Type B pancreatic cell (in vitro differentiated cells): Measurements from ENCODE around the gene CUL4A. TPM values are rescaled to one million over a fixed set of nuclear protein-coding genes. Genes with fewer than 3 reads are reported as not detected.
"Not testable (repeated sequence)": the region's sequence is repeated elsewhere in the genome, so short reads cannot be mapped to it uniquely, and the experiment has no call there.

Experiments
- DNase-seq: peaks from one replicate; pipeline ENCODE4 v3.0.0; 2021; ENCODE audit warnings: mixed read lengths; ENCODE audit not compliant: unreplicated experiment; ENCODE audit errors: extremely low spot score
- H3K27ac Mint-ChIP-seq: 2 replicates; pipeline ENCODE4 v1.8.0; 2021; ENCODE audit warnings: mild to moderate bottlenecking, mixed read lengths
- H3K27me3 Mint-ChIP-seq: 2 replicates; pipeline ENCODE4 v1.8.0; 2021; ENCODE audit warnings: mixed read lengths
- H3K36me3 Mint-ChIP-seq: 2 replicates; pipeline ENCODE4 v1.8.0; 2021; ENCODE audit warnings: mixed read lengths
- H3K4me1 Mint-ChIP-seq: one replicate; pipeline ENCODE4 v1.8.0; 2021; ENCODE audit warnings: mixed read lengths; ENCODE audit not compliant: unreplicated experiment
- H3K4me3 Mint-ChIP-seq: 2 replicates; pipeline ENCODE4 v1.8.0; 2021; ENCODE audit warnings: mild to moderate bottlenecking, mixed read lengths
- H3K9me3 Mint-ChIP-seq: 2 replicates; pipeline ENCODE4 v1.8.0; 2021; ENCODE audit warnings: mixed read lengths
- microRNA-seq: library from miRNA; unstranded; fragments of <30 nt; microRNA quantifications from one replicate; pipeline ENCODE4, GENCODE V29; 2020
- total RNA-seq: library from RNA; stranded (reverse); gene quantifications from 2 replicates; pipeline ENCODE4 v1.2.1, GENCODE V29; 2021; ENCODE audit warnings: low replicate concordance
- TF ChIP-seq, protein P1 (sequence below): fragments of 200-600 bp; sonication (generic); conservative IDR thresholded peaks from 2 replicates; pipeline ENCODE4 v1.5.0; 2021; ENCODE audit warnings: antibody characterized with exemption, mild to moderate bottlenecking

CUL4A gene
- total RNA-seq, 1 donor from 2014 or later: 64.6 TPM

- DNase-seq: no peak
- Mint-ChIP-seq H3K4me3 (no peak overlapping the region), H3K9me3 (no peaks in the 10 kb centered on the region), H3K4me1 (peaks cover 8% of the 10 kb centered on the region), H3K36me3 (peaks cover 12% of the 10 kb centered on the region), H3K27me3 (no peaks in the 10 kb centered on the region), H3K27ac (no peak overlapping the region)
- TF ChIP-seq, protein P1, sequence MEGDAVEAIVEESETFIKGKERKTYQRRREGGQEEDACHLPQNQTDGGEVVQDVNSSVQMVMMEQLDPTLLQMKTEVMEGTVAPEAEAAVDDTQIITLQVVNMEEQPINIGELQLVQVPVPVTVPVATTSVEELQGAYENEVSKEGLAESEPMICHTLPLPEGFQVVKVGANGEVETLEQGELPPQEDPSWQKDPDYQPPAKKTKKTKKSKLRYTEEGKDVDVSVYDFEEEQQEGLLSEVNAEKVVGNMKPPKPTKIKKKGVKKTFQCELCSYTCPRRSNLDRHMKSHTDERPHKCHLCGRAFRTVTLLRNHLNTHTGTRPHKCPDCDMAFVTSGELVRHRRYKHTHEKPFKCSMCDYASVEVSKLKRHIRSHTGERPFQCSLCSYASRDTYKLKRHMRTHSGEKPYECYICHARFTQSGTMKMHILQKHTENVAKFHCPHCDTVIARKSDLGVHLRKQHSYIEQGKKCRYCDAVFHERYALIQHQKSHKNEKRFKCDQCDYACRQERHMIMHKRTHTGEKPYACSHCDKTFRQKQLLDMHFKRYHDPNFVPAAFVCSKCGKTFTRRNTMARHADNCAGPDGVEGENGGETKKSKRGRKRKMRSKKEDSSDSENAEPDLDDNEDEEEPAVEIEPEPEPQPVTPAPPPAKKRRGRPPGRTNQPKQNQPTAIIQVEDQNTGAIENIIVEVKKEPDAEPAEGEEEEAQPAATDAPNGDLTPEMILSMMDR: no peak
These were observed 98.1 kb downstream of the CUL4A start for GRCh38 chr13:113307491-113307890.

GRCh38 chr13:113309473-113309872 lies 100.1 kb downstream of the CUL4A start:
- Mint-ChIP-seq H3K36me3 (peaks cover 12% of the 10 kb centered on the region), H3K27me3 (no peaks in the 10 kb centered on the region), H3K9me3 (no peaks in the 10 kb centered on the region), H3K27ac (peak overlapping the region; percentile 10), H3K4me1 (peaks cover 8% of the 10 kb centered on the region), H3K4me3 (no peak overlapping the region)
- TF ChIP-seq, protein P1: no peak
- no peak for DNase-seq

DNA sequence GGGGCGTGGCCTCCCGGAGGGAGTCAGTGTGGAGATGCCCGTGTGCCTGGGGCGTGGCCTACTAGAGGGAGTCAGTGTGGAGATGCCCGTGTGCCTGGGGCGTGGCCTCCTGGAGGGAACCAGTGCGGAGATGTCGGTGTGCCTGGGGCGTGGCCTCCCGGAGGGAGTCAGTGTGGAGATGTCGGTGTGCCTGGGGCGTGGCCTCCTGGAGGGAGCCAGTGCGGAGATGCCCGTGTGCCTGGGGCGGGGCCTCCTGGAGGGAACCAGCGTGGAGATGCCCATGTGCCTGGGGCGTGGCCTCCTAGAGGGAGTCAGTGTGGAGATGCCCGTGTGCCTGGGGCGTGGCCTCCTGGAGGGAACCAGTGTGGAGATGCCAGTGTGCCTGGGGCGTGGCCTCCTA lies 104.7 kb downstream of the CUL4A start:
- not testable (repeated sequence) for H3K9me3 Mint-ChIP-seq, H3K36me3 Mint-ChIP-seq, H3K4me1 Mint-ChIP-seq, H3K27me3 Mint-ChIP-seq, DNase-seq, H3K27ac Mint-ChIP-seq, H3K4me3 Mint-ChIP-seq

DNA sequence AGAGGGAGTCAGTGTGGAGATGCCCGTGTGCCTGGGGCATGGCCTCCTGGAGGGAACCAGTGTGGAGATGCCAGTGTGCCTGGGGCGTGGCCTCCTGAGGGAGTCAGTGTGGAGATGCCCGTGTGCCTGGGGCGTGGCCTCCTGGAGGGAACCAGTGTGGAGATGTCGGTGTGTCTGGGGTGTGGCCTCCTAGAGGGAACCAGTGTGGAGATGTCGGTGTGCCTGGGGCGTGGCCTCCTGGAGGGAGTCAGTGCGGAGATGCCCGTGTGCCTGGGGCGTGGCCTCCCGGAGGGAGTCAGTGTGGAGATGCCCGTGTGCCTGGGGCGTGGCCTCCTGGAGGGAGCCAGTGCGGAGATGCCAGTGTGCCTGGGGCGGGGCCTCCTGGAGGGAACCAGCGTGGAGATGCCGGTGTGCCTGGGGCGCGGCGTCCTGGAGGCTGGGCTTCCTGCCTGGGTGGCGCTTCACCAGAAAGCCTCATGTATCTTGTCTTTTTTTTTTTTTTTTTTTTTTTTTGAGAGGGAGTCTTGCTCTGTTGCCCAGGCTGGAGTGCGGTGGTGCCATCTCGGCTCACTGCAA lies 105.6 kb downstream of the CUL4A start:
- not testable (repeated sequence) for H3K4me3 Mint-ChIP-seq, H3K4me1 Mint-ChIP-seq, DNase-seq, H3K27ac Mint-ChIP-seq, H3K27me3 Mint-ChIP-seq, H3K36me3 Mint-ChIP-seq, H3K9me3 Mint-ChIP-seq

GRCh38 chr13:113315992-113316391 lies 106.6 kb downstream of the CUL4A start:
- TF ChIP-seq, protein P1: no peak
- Mint-ChIP-seq H3K4me3 (no peak overlapping the region), H3K36me3 (peaks cover 5% of the 10 kb centered on the region), H3K4me1 (no peaks in the 10 kb centered on the region), H3K27me3 (no peaks in the 10 kb centered on the region), H3K27ac (no peak overlapping the region), H3K9me3 (no peaks in the 10 kb centered on the region)
- DNase-seq: no peak

Small RNAs within 50 kb of the gene (microRNA-seq; reads per million reads assigned to microRNA genes)
- gene MIR8075: not detected

Other genes starting within 250 kb of the CUL4A start
- gene MCF2L, start 240.4 kb upstream of the CUL4A start, total RNA-seq: 37.3 and 46.9 TPM in 2 replicates
- gene F7, start 103.8 kb upstream of the CUL4A start, total RNA-seq: 3.0 and 5.3 TPM in 2 replicates
- gene F10, start 86.8 kb upstream of the CUL4A start, total RNA-seq: 34.4 and 53.6 TPM in 2 replicates
- gene PROZ, start 51.0 kb upstream of the CUL4A start, total RNA-seq: not detected in 2 replicates
- 46.3 and 59.7 TPM in 2 replicates for gene PCID2, start 944 bp upstream of the CUL4A start, total RNA-seq
- 152 and 312 TPM in 2 replicates for gene LAMP1, start 87.6 kb downstream of the CUL4A start, total RNA-seq
- gene GRTP1, start 154.5 kb downstream of the CUL4A start, total RNA-seq: 19.0 and 22.4 TPM in 2 replicates
- 2.5 and 4.1 TPM in 2 replicates for gene ADPRHL1, start 243.9 kb downstream of the CUL4A start, total RNA-seq